SU-DHL-6 (cell line): ENCODE measurements around the gene NIM1K.

Experiments
- H2AFZ ChIP-seq: fragments of 200-600 bp; sonication (generic); 2 replicates; pipeline ENCODE4 v1.6.1; 2014; ENCODE audit warnings: low read depth, mild to moderate bottlenecking, moderate library complexity, mixed read lengths, antibody characterized with exemption, low read length; ENCODE audit not compliant: severe bottlenecking
- H3F3A ChIP-seq: fragments of 200-600 bp; shearing (Covaris generic); 2 replicates; pipeline ENCODE4 v1.6.0; 2016; ENCODE audit warnings: antibody characterized with exemption, mild to moderate bottlenecking; ENCODE audit not compliant: insufficient read depth
- H3K27ac ChIP-seq: fragments of 200-600 bp; sonication (generic); 2 replicates; pipeline ENCODE4 v1.5.1; 2016; ENCODE audit warnings: low read depth, mild to moderate bottlenecking, low read length, moderate library complexity, mixed read lengths
- H3K27me3 ChIP-seq: fragments of 200-600 bp; sonication (generic), shearing (Covaris generic); 2 replicates; pipeline ENCODE4 v1.6.0; 2014; ENCODE audit warnings: mild to moderate bottlenecking, low read length
- H3K36me3 ChIP-seq: fragments of 200-600 bp; sonication (generic); 2 replicates; pipeline ENCODE4 v1.6.1; 2014; ENCODE audit warnings: mild to moderate bottlenecking, low read length, mixed read lengths
- H3K4me2 ChIP-seq: fragments of 300-600, 200-600 bp; shearing (Covaris generic), sonication (generic); 2 replicates; pipeline ENCODE4 v1.6.0; 2014; ENCODE audit warnings: low read length, low read depth, mild to moderate bottlenecking; ENCODE audit not compliant: poor library complexity, severe bottlenecking
- H3K4me3 ChIP-seq: fragments of 200-600 bp; sonication (generic); 2 replicates; pipeline ENCODE4 v1.5.1; 2014; ENCODE audit warnings: antibody characterized with exemption, low read length, mild to moderate bottlenecking, mixed read lengths; ENCODE audit not compliant: insufficient read depth, poor library complexity, severe bottlenecking
- H3K79me2 ChIP-seq: fragments of 200-600 bp; sonication (generic); 2 replicates; pipeline ENCODE4 v1.6.1; 2014; ENCODE audit warnings: mild to moderate bottlenecking, low read length, moderate library complexity; ENCODE audit not compliant: insufficient read depth
- H3K9ac ChIP-seq: fragments of 200-600 bp; sonication (generic); 2 replicates; pipeline ENCODE4 v1.7.0; 2014; ENCODE audit warnings: mild to moderate bottlenecking, low read length
- H3K9me2 ChIP-seq: fragments of 200-600 bp; sonication (generic); replicated peaks from 2 replicates; pipeline ENCODE4 v1.6.1; 2014; ENCODE audit warnings: low read length; ENCODE audit not compliant: insufficient read depth
- H3K9me3 ChIP-seq: fragments of 200-600 bp; sonication (generic); 2 replicates; pipeline ENCODE4 v1.6.1; 2014; ENCODE audit warnings: low read length, mixed read lengths; ENCODE audit not compliant: insufficient read depth
- H4K20me1 ChIP-seq: fragments of 200-600 bp; sonication (generic); 2 replicates; pipeline ENCODE4 v1.6.1; 2014; ENCODE audit warnings: low read depth, mild to moderate bottlenecking, antibody characterized with exemption, low read length, moderate library complexity, mixed read lengths
- EZH2phosphoT487 ChIP-seq: fragments of 200-600 bp; sonication (generic), shearing (Covaris generic); conservative IDR thresholded peaks from 2 replicates; pipeline ENCODE4 v1.6.1; 2018; ENCODE audit warnings: mild to moderate bottlenecking, antibody characterized with exemption, low read length, moderate library complexity, mixed read lengths
- TF ChIP-seq, protein P1 (sequence below): fragments of 200-600 bp; sonication (generic); IDR thresholded peaks from one replicate; pipeline ENCODE4 v1.5.1; 2017; ENCODE audit warnings: antibody characterized with exemption, mild to moderate bottlenecking, low read length, moderate library complexity; ENCODE audit not compliant: insufficient read depth, poor library complexity, severe bottlenecking

Gene NIM1K

DNA sequence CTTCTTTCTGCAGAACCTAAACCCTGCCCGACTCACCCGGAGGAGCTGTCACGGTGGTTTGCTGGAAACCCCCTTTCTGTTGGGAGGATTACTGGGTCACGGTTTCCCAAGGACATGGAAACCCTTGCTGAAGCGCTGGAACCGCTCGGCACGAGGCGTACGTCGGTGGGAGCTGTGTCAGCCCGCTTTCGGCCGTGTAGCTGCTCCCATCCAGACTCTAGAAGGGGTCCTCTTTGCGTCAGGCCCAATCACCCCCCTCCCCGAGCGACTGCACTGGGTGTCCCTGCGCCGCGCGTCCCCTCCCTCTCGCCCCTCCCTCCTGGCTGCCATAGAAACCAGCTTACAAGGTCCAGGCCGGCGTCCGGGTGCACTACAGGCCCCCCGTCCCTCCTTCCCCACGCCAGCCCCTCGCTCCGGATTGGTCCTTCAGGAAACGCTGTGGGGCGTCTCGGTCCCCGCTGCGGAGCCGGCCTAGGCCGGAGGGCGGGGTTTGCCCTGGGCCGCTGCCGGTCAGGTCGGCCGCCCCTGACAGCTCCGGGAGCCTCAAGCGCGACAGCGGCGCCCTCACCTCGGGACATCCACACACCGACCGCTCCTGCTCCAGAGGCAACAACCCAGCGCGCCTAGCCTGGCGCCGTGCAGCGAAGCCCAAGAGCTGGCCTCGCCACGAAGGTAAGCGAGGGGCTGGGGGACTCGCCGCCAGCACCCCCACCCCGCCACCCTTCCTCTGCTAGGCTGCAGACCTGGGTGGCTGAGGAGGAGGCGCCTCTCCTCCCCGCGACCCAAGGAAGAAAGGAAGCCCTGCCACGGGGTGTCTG, at the start of gene NIM1K:
Gene NIM1K (plus strand): TSS at position 486 of the 818 bp plus-strand sequence. CDS start 53,551 bp downstream, outside the sequence.
- no peak within 1 kb of the TSS for H3K27ac ChIP-seq
- no peaks in the 10 kb centered on the region for H3K9me3 ChIP-seq
- H2AFZ ChIP-seq: no peak within 1 kb of the TSS
- no peaks in the 10 kb centered on the region for H4K20me1 ChIP-seq
- 0 out of 2 replicates have a peak, but pooled peaks cover 4% of the 10 kb centered on the region for H3K36me3 ChIP-seq
- H3K27me3 ChIP-seq: no peaks in the 10 kb centered on the region
- H3K4me2 ChIP-seq: no peak within 1 kb of the TSS
- H3K9ac ChIP-seq: no peak within 1 kb of the TSS
- TF ChIP-seq, protein P1, sequence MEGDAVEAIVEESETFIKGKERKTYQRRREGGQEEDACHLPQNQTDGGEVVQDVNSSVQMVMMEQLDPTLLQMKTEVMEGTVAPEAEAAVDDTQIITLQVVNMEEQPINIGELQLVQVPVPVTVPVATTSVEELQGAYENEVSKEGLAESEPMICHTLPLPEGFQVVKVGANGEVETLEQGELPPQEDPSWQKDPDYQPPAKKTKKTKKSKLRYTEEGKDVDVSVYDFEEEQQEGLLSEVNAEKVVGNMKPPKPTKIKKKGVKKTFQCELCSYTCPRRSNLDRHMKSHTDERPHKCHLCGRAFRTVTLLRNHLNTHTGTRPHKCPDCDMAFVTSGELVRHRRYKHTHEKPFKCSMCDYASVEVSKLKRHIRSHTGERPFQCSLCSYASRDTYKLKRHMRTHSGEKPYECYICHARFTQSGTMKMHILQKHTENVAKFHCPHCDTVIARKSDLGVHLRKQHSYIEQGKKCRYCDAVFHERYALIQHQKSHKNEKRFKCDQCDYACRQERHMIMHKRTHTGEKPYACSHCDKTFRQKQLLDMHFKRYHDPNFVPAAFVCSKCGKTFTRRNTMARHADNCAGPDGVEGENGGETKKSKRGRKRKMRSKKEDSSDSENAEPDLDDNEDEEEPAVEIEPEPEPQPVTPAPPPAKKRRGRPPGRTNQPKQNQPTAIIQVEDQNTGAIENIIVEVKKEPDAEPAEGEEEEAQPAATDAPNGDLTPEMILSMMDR: no peak
- no peak for TF ChIP-seq EZH2phosphoT487
- no peaks in the 10 kb centered on the region for H3K79me2 ChIP-seq
- no peak within 1 kb of the TSS for H3K4me3 ChIP-seq
- no peaks in the 10 kb centered on the region for H3K9me2 ChIP-seq
- H3F3A ChIP-seq: no peaks in the 10 kb centered on the region

DNA sequence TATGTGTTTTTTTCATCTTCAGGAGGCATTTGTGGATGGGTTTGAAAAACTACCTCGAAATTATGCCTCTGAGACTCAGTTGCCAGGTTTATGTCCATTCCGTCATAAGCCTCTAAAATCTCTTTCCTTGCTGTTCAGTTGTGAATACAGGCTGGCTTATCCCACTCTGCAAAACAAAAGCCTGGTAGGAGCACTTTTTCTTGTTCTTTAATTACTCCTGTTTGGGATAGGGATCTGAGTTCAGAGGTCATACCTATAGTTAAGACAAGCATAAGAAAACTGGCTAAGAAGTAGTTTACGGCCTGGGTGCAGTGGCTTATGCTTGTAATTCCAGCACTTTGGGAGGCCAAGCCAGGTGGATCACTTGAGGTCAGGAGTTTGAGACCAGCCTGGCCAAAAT, 47.0 kb upstream of the NIM1K start:
- Histone ChIP-seq H3K79me2 (peaks cover 55% of the 10 kb centered on the region), H3K36me3 (peaks cover 12% of the 10 kb centered on the region; the same call in 1 of the 2 replicates)
- TF ChIP-seq, protein P1: no peak
- no peak for TF ChIP-seq EZH2phosphoT487

DNA sequence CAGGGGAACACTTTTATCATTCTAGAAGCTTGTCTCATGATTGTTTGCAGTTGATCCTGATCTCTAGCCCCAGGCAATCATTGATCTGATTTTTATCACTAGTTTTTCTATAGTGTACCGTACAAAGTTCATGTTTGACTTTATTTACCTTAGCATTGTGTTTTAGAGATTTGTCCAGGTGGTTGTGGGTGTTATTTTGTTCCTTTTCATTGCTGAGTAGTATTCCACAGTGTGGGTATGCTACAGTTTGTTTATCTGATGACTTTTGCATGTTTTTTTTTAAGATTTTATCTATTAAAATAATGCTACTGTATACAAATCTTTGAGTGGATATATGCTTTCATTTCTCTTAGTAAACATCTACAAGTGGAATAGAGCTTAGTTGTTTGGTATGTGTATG, 45.1 kb upstream of the NIM1K start:
- H3K9me3 ChIP-seq: no peaks in the 10 kb centered on the region
- TF ChIP-seq EZH2phosphoT487: no peak
- TF ChIP-seq, protein P1: no peak
- H3K9ac ChIP-seq: no peak overlapping the region
- H3K79me2 ChIP-seq: peaks cover 52% of the 10 kb centered on the region
- peaks cover 6% of the 10 kb centered on the region; the same call in 1 of the 2 replicates for H4K20me1 ChIP-seq
- no peak overlapping the region for H3K4me2 ChIP-seq
- H3K9me2 ChIP-seq: no peaks in the 10 kb centered on the region
- H3K4me3 ChIP-seq: no peak overlapping the region
- H3K36me3 ChIP-seq: peaks cover 12% of the 10 kb centered on the region; the same call in 1 of the 2 replicates
- H3F3A ChIP-seq: no peaks in the 10 kb centered on the region
- no peak overlapping the region for H2AFZ ChIP-seq
- no peak overlapping the region for H3K27ac ChIP-seq
- no peaks in the 10 kb centered on the region for H3K27me3 ChIP-seq

More for the DNA sequence above, 47.0 kb upstream of the NIM1K start:
- Histone ChIP-seq H3K9ac (no peak overlapping the region), H3K9me3 (no peaks in the 10 kb centered on the region), H3K4me3 (no peak overlapping the region), H2AFZ (no peak overlapping the region), H4K20me1 (peaks cover 6% of the 10 kb centered on the region; the same call in 1 of the 2 replicates), H3K9me2 (no peaks in the 10 kb centered on the region), H3K4me2 (no peak overlapping the region), H3K27me3 (no peaks in the 10 kb centered on the region), H3K27ac (no peak overlapping the region), H3F3A (no peaks in the 10 kb centered on the region)
